ENCODE results near the gene RBX1. TPM values are rescaled to one million over a fixed set of nuclear protein-coding genes. Genes with fewer than 3 reads are reported as not detected.

Gene RBX1
- total RNA-seq, 4 donors from 2014 or later: 27.7 to 62.6 (median 33.9) TPM

GRCh38 chr22:40919446-40919845, 31.7 kb upstream of the RBX1 start:
- H3K36me3 ChIP-seq: peaks cover 0 to 80% (median 9%) of the 10 kb centered on the region in 3 donors
- H3K27me3 ChIP-seq: no peaks in the 10 kb centered on the region
- no peak overlapping the region for H3K4me3 ChIP-seq
- no peaks in the 10 kb centered on the region for H3K9me3 ChIP-seq
- H3K27ac ChIP-seq: no peak overlapping the region
- H3K4me1 ChIP-seq: peaks cover 0 to 5% (median 0%) of the 10 kb centered on the region in 4 donors
- TF ChIP-seq EP300 (IDR thresholded peaks at IDR 0.05) (peak in 1 of 2 donors; percentile 15), POLR2A (IDR thresholded peaks at IDR 0.05) (no peak)
- WGBS, 2 donors: 77 to 78% methylated on average over 5 of the region's 5 CpGs
- no peak for DNase-seq (ENCODE audit: low spot score in 2 of 2)

DNA sequence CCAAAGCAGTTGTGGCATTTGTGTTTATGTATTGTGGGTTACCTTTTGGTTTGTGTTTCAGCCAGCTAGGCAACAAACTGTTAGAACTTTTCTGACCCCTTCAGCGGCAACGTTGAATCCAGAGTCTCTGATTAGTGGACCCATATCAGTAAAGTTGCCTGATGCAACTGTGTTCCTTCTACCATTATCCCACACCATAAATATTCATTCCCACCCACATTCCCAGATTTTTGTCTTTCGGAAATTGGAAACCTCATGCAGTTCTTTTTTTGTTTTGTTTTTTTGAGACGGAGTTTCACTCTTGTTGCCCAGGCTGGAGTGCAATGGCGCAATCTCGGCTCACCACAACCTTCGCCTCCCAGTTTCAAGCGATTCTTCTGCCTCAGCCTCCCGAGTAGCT, 30.7 kb upstream of the RBX1 start:
- WGBS, 2 donors: 79 to 85% methylated on average over 9 of the region's 9 CpGs
- Histone ChIP-seq H3K4me3 (no peak overlapping the region), H3K36me3 (peaks cover 0 to 81% (median 18%) of the 10 kb centered on the region in 3 donors)

GRCh38 chr22:40922484-40923303, 28.5 kb upstream of the RBX1 start:
- peak in 1 of 2 donors; percentile 9 for TF ChIP-seq EP300 (IDR thresholded peaks at IDR 0.05)
- TF ChIP-seq, protein P1, sequence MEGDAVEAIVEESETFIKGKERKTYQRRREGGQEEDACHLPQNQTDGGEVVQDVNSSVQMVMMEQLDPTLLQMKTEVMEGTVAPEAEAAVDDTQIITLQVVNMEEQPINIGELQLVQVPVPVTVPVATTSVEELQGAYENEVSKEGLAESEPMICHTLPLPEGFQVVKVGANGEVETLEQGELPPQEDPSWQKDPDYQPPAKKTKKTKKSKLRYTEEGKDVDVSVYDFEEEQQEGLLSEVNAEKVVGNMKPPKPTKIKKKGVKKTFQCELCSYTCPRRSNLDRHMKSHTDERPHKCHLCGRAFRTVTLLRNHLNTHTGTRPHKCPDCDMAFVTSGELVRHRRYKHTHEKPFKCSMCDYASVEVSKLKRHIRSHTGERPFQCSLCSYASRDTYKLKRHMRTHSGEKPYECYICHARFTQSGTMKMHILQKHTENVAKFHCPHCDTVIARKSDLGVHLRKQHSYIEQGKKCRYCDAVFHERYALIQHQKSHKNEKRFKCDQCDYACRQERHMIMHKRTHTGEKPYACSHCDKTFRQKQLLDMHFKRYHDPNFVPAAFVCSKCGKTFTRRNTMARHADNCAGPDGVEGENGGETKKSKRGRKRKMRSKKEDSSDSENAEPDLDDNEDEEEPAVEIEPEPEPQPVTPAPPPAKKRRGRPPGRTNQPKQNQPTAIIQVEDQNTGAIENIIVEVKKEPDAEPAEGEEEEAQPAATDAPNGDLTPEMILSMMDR (IDR thresholded peaks at IDR 0.05): peak; percentile 64 to 84 (median 69)
- TF ChIP-seq POLR2A (IDR thresholded peaks at IDR 0.05): no peak
- peaks cover 3 to 79% (median 21%) of the 10 kb centered on the region in 3 donors for H3K36me3 ChIP-seq
- H3K27ac ChIP-seq: peak overlapping the region in 2 of 4 donors; percentile 55 to 66
- H3K4me3 ChIP-seq: no peak overlapping the region
- peak in 1 of 2 donors; percentile 64 for DNase-seq (ENCODE audit: low spot score in 2 of 2)
- no peaks in the 10 kb centered on the region for H3K27me3 ChIP-seq
- no peaks in the 10 kb centered on the region for H3K9me3 ChIP-seq
- 55 to 63% methylated on average over 5 of the region's 5 CpGs for WGBS, 2 donors
- peaks cover 0 to 5% (median 0%) of the 10 kb centered on the region in 4 donors for H3K4me1 ChIP-seq

More for the DNA sequence above, 30.7 kb upstream of the RBX1 start:
- Histone ChIP-seq H3K27me3 (no peaks in the 10 kb centered on the region), H3K27ac (no peak overlapping the region), H3K9me3 (no peaks in the 10 kb centered on the region), H3K4me1 (peaks cover 0 to 5% (median 0%) of the 10 kb centered on the region in 4 donors)
- no peak for TF ChIP-seq POLR2A (IDR thresholded peaks at IDR 0.05)
- TF ChIP-seq, protein P1 (IDR thresholded peaks at IDR 0.05): no peak
- DNase-seq (ENCODE audit: low spot score in 2 of 2): no peak

- no peak overlapping the region for H3K4me3 ChIP-seq
- no peaks in the 10 kb centered on the region for H3K27me3 ChIP-seq
- WGBS, 2 donors: 94 to 96% methylated on average over 1 of the region's 1 CpG
- no peak for DNase-seq (ENCODE audit: low spot score in 2 of 2)
- H3K9me3 ChIP-seq: no peaks in the 10 kb centered on the region
- no peak for TF ChIP-seq EP300 (IDR thresholded peaks at IDR 0.05)
- TF ChIP-seq POLR2A (IDR thresholded peaks at IDR 0.05): no peak
- TF ChIP-seq, protein P1 (IDR thresholded peaks at IDR 0.05): no peak
- no peak overlapping the region for H3K27ac ChIP-seq
- H3K36me3 ChIP-seq: peaks cover 3 to 83% (median 21%) of the 10 kb centered on the region in 3 donors
- no peaks in the 10 kb centered on the region for H3K4me1 ChIP-seq
Measured at GRCh38 chr22:40928657-40929056, 22.5 kb upstream of the RBX1 start.

- no peak for TF ChIP-seq POLR2A (IDR thresholded peaks at IDR 0.05)
- no peak for TF ChIP-seq EP300 (IDR thresholded peaks at IDR 0.05)
- TF ChIP-seq, protein P1 (IDR thresholded peaks at IDR 0.05): no peak
- Histone ChIP-seq H3K4me1 (no peaks in the 10 kb centered on the region), H3K36me3 (peaks cover 0 to 54% (median 0%) of the 10 kb centered on the region in 3 donors), H3K4me3 (no peak overlapping the region), H3K27me3 (no peaks in the 10 kb centered on the region), H3K27ac (no peak overlapping the region), H3K9me3 (no peaks in the 10 kb centered on the region)
- no peak for DNase-seq (ENCODE audit: low spot score in 2 of 2)
- WGBS, 2 donors: 93 to 95% methylated on average over 2 of the region's 2 CpGs
Measured at GRCh38 chr22:40932396-40932795, 18.8 kb upstream of the RBX1 start.
